GDM1 (cell line): Measurements from ENCODE around the gene ETS1.

Experiments used
- DNase-seq: peaks from one replicate; lab custom pipeline; 2025; lab: John Stamatoyannopoulos, UW

Gene ETS1

GRCh38 chr11:128517451-128518230, 69.7 kb downstream of the ETS1 start:
- DNase-seq, result no peak

GRCh38 chr11:128516886-128517285, 70.5 kb downstream of the ETS1 start:
- DNase-seq, result no peak

GRCh38 chr11:128515826-128516778, 71.3 kb downstream of the ETS1 start:
- no peak for DNase-seq

GRCh38 chr11:128515086-128515485, 72.3 kb downstream of the ETS1 start:
- no peak for DNase-seq

- no peak for DNase-seq
Measured at GRCh38 chr11:128513915-128514681, 73.3 kb downstream of the ETS1 start.

GRCh38 chr11:128512474-128512996, 74.8 kb downstream of the ETS1 start:
- no peak for DNase-seq

- DNase-seq, result no peak
Measured at GRCh38 chr11:128511712-128512111, 75.6 kb downstream of the ETS1 start.

GRCh38 chr11:128509621-128510389, 77.6 kb downstream of the ETS1 start:
- DNase-seq, result no peak

GRCh38 chr11:128508770-128509510, 78.4 kb downstream of the ETS1 start:
- DNase-seq, result no peak

GRCh38 chr11:128507936-128508335, 79.4 kb downstream of the ETS1 start:
- no peak for DNase-seq

- DNase-seq, result no peak
Measured at GRCh38 chr11:128506999-128507611, 80.3 kb downstream of the ETS1 start.

GRCh38 chr11:128506356-128506755, 81.0 kb downstream of the ETS1 start:
- DNase-seq, result no peak

GRCh38 chr11:128505449-128506065, 81.8 kb downstream of the ETS1 start:
- DNase-seq, result no peak

- DNase-seq, result no peak
Measured at GRCh38 chr11:128504486-128504885, 82.9 kb downstream of the ETS1 start.

- no peak for DNase-seq
Measured at GRCh38 chr11:128503245-128503991, 83.9 kb downstream of the ETS1 start.

- DNase-seq, result no peak
Measured at GRCh38 chr11:128502726-128503125, 84.6 kb downstream of the ETS1 start.

GRCh38 chr11:128501632-128502549, 85.5 kb downstream of the ETS1 start:
- DNase-seq, result no peak

- DNase-seq, result no peak
Measured at GRCh38 chr11:128501008-128501407, 86.3 kb downstream of the ETS1 start.
